Fibroblast of villous mesenchyme (primary cell): ENCODE results near the gene PRKCB. TPM values are rescaled to one million over a fixed set of nuclear protein-coding genes. Genes with fewer than 3 reads are reported as not detected.

ENCODE experiments used
- DNase-seq: peaks from one replicate; pipeline ENCODE4 v3.0.0-alpha.2; 2010; ENCODE audit warnings: low read depth
- H3K4me3 ChIP-seq: 2 replicates; pipeline ENCODE4 v1.5.1; 2011; ENCODE audit warnings: low read depth, mild to moderate bottlenecking, low read length
- CTCF ChIP-seq: IDR thresholded peaks from 2 replicates; pipeline ENCODE4 v1.5.1; 2012; ENCODE audit warnings: low read depth, mild to moderate bottlenecking, low read length; ENCODE audit not compliant: insufficient read depth
- total RNA-seq: library from RNA; depleted of rRNA; stranded (reverse); fragments of >200 nt; gene quantifications from 2 replicates; pipeline ENCODE4 v1.2.3, GENCODE V29; 2012

Gene PRKCB
- total RNA-seq, 1 donor = not detected

GRCh38 chr16:23952128-23952970, 116.6 kb downstream of the PRKCB start:
- H3K4me3 ChIP-seq = no peak overlapping the region
- no peak for DNase-seq
- no peak for TF ChIP-seq CTCF

- no peak for TF ChIP-seq CTCF
- H3K4me3 ChIP-seq = no peak overlapping the region
- no peak for DNase-seq
Observed at GRCh38 chr16:23952971-23953300, 117.2 kb downstream of the PRKCB start.

DNA sequence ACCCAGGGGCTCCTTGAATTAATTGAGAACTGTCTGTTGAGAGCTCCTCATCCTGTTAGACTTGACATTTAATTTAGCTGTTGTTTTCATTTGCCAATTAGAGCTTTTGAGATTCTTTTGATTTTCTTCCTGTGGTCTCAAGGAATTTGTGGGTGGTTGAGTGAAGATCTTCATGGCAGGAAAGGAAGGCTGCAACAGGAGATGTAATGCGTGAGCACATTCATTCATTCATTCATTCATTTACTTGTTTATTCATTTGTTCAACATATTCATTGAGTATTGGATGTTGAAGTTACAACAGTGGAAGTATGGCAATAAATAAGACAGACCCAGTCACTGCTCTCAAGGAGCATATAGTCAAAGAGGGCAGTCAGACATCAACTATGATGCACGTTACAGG, 117.7 kb downstream of the PRKCB start:
- no peak for DNase-seq
- TF ChIP-seq CTCF = no peak

DNA sequence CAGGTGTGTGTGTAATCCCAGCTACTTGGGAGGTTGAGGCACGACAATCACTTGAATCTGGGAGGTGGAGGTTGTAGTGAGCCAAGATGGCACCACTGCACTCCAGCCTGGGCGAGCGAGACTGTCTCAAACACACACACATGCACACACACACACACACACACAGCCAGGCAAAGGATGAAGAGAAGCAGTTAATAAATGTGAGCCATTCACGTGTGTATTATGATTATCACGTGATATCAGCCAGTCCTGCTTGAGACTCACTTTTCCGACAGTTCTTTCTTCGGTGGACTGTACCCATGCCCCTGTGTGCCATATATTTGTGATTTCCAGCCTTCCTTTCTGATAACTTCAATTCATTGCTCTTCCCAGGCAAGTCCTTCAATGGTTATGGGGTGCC, 119.3 kb downstream of the PRKCB start:
- TF ChIP-seq CTCF = no peak
- DNase-seq = no peak

More for the DNA sequence above, 117.7 kb downstream of the PRKCB start:
- H3K4me3 ChIP-seq = no peak overlapping the region

DNA sequence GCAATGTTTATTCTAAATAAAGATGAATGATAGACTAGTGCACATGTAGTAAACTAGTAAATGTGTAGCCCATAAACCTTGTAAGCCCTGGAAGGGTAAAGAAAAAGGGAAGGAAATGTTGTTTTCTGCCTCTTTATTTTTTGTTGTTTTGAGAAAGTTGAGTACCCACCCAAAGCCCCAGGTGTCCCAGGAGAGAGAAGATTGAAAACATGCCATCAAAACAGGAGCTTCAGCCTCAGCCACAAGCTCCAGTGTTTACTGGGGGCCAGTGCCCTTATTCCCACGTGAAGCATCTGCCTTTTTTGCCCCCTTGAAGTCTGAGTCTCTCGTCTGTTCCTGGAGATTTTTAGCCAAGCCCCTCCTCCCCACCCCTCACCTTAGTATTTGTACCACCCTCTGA, 121.5 kb downstream of the PRKCB start:
- no peak overlapping the region for H3K4me3 ChIP-seq
- no peak for DNase-seq
- TF ChIP-seq CTCF = no peak

More for the DNA sequence above, 119.3 kb downstream of the PRKCB start:
- no peak overlapping the region for H3K4me3 ChIP-seq

- no peak for DNase-seq
- no peak overlapping the region for H3K4me3 ChIP-seq
- TF ChIP-seq CTCF = no peak
Observed at GRCh38 chr16:23959072-23959751, 123.4 kb downstream of the PRKCB start.
